Glutamatergic neuron (in vitro differentiated cells): ENCODE measurements around the gene HTT-AS. TPM values are rescaled to one million over a fixed set of nuclear protein-coding genes. Genes with fewer than 3 reads are reported as not detected.
"Not testable (repeated sequence)": the region's sequence is repeated elsewhere in the genome, so short reads cannot be mapped to it uniquely, and the experiment has no call there.

Experiments used
- DNase-seq: peaks from one replicate; pipeline ENCODE4 v3.0.0; 2022
- H3K27ac Mint-ChIP-seq: one replicate; pipeline ENCODE4 v1.8.0; 2020; ENCODE audit warnings: mild to moderate bottlenecking, mixed read lengths, inconsistent platforms; ENCODE audit not compliant: unreplicated experiment
- H3K27me3 Mint-ChIP-seq: one replicate; pipeline ENCODE4 v1.8.0; 2020; ENCODE audit warnings: mild to moderate bottlenecking, moderate library complexity, mixed read lengths, inconsistent platforms; ENCODE audit not compliant: unreplicated experiment
- H3K36me3 Mint-ChIP-seq: one replicate; pipeline ENCODE4 v1.8.0; 2020; ENCODE audit warnings: mild to moderate bottlenecking, mixed read lengths, inconsistent platforms; ENCODE audit not compliant: unreplicated experiment
- H3K4me1 Mint-ChIP-seq: one replicate; pipeline ENCODE4 v1.8.0; 2020; ENCODE audit warnings: mild to moderate bottlenecking, low read depth, mixed read lengths, inconsistent platforms; ENCODE audit not compliant: unreplicated experiment
- H3K4me3 Mint-ChIP-seq: one replicate; pipeline ENCODE4 v1.8.0; 2020; ENCODE audit warnings: mild to moderate bottlenecking, mixed read lengths, inconsistent platforms; ENCODE audit not compliant: unreplicated experiment
- H3K9me3 Mint-ChIP-seq: one replicate; pipeline ENCODE4 v1.8.0; 2020; ENCODE audit warnings: mild to moderate bottlenecking, moderate library complexity, mixed read lengths, inconsistent platforms; ENCODE audit not compliant: unreplicated experiment
- CTCF ChIP-seq: fragments of 200-600 bp; sonication (generic); IDR thresholded peaks from one replicate; pipeline ENCODE4 v1.5.0; 2021; ENCODE audit not compliant: partially characterized antibody, unreplicated experiment
- total RNA-seq: library from RNA; stranded (reverse); fragmentation: NEBNext Ultra II Directional; extraction: Animal tissue kit (Norgen Biotek cat#: 25700); gene quantifications from one replicate; pipeline ENCODE4 v1.2.1, GENCODE V29; 2021; ENCODE audit not compliant: unreplicated experiment

Gene HTT-AS
- total RNA-seq, 1 donor from 2014 or later: not detected

GRCh38 chr4:3107271-3107670, 32.9 kb upstream of the HTT-AS start:
- H3K27me3 Mint-ChIP-seq: no peaks in the 10 kb centered on the region
- no peaks in the 10 kb centered on the region for H3K9me3 Mint-ChIP-seq
- no peak for DNase-seq
- H3K4me1 Mint-ChIP-seq: no peaks in the 10 kb centered on the region
- no peak overlapping the region for H3K27ac Mint-ChIP-seq
- TF ChIP-seq CTCF: no peak
- no peak overlapping the region for H3K4me3 Mint-ChIP-seq
- H3K36me3 Mint-ChIP-seq: no peaks in the 10 kb centered on the region

GRCh38 chr4:3106339-3107186, 32.2 kb upstream of the HTT-AS start:
- Mint-ChIP-seq H3K4me1 (peaks cover 3% of the 10 kb centered on the region), H3K36me3 (no peaks in the 10 kb centered on the region), H3K9me3 (no peaks in the 10 kb centered on the region), H3K27ac (no peak overlapping the region), H3K27me3 (no peaks in the 10 kb centered on the region), H3K4me3 (peak overlapping the region; percentile 37)
- peak; percentile 95 for TF ChIP-seq CTCF
- DNase-seq: peak; percentile 91

GRCh38 chr4:3098346-3098745, 24.0 kb upstream of the HTT-AS start:
- Mint-ChIP-seq H3K4me3 (no peak overlapping the region), H3K27me3 (peaks cover 2% of the 10 kb centered on the region), H3K9me3 (peaks cover 7% of the 10 kb centered on the region), H3K36me3 (peaks cover 26% of the 10 kb centered on the region), H3K4me1 (peaks cover 5% of the 10 kb centered on the region), H3K27ac (no peak overlapping the region)
- no peak for DNase-seq
- TF ChIP-seq CTCF: no peak

- H3K9me3 Mint-ChIP-seq: peaks cover 7% of the 10 kb centered on the region
- H3K27ac Mint-ChIP-seq: no peak overlapping the region
- no peak for DNase-seq
- peaks cover 2% of the 10 kb centered on the region for H3K27me3 Mint-ChIP-seq
- peaks cover 6% of the 10 kb centered on the region for H3K4me1 Mint-ChIP-seq
- no peak for TF ChIP-seq CTCF
- peaks cover 34% of the 10 kb centered on the region for H3K36me3 Mint-ChIP-seq
- no peak overlapping the region for H3K4me3 Mint-ChIP-seq
Observed at GRCh38 chr4:3096202-3096601, 21.9 kb upstream of the HTT-AS start.

- H3K4me1 Mint-ChIP-seq: not testable (repeated sequence)
Observed at GRCh38 chr4:3094701-3095100, 20.4 kb upstream of the HTT-AS start.

More at GRCh38 chr4:3094701-3095100, 20.4 kb upstream of the HTT-AS start:
- DNase-seq, H3K27ac Mint-ChIP-seq, H3K9me3 Mint-ChIP-seq, H3K4me3 Mint-ChIP-seq, H3K27me3 Mint-ChIP-seq: not testable (repeated sequence)
- peaks cover 28% of the 10 kb centered on the region for H3K36me3 Mint-ChIP-seq
